ENCODE measurements around the gene DPYD. TPM values are rescaled to one million over a fixed set of nuclear protein-coding genes. Genes with fewer than 3 reads are reported as not detected.
A peak's percentile ranks its signal among the peaks of the same experiment; 100 is the strongest.

Gene DPYD
- total RNA-seq, 4 donors from 2014 or later: 35.7 to 65.4 (median 43.7) TPM

DNA sequence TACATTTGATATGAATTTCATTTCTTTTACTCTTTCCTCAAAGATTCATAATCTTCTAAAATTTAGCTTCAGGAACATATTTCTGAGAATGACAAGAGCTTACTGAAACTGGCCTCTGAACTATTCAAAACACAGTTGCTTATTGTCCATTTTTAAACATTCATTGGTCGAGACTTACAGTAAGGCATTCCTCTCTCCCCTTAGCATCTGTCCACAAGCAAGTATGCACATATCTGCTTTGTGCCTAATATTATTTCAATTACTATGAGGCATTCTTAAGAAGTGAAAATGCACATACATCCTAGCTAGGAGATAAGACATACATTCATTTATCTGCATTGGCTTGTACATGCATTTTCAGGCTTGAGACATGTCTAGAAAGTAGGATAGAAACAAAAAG lies 710.5 kb downstream of the DPYD start:
- Histone ChIP-seq H3K4me1 (peaks cover 0 to 1% (median 0%) of the 10 kb centered on the region in 4 donors), H3K4me3 (no peak overlapping the region), H3K9me3 (no peaks in the 10 kb centered on the region), H3K27ac (no peak overlapping the region), H3K27me3 (no peaks in the 10 kb centered on the region), H3K36me3 (no peaks in the 10 kb centered on the region)
- TF ChIP-seq POLR2A (IDR thresholded peaks at IDR 0.05) (no peak), CTCF (IDR thresholded peaks at IDR 0.05) (no peak), EP300 (IDR thresholded peaks at IDR 0.05) (no peak)
- 38 to 44% methylated on average over 1 of the region's 1 CpG for WGBS, 2 donors
- DNase-seq (ENCODE audit: low spot score in 2 of 2): no peak

GRCh38 chr1:97209381-97209957 lies 711.4 kb downstream of the DPYD start:
- H3K4me3 ChIP-seq: no peak overlapping the region
- no peak for DNase-seq (ENCODE audit: low spot score in 2 of 2)
- H3K36me3 ChIP-seq: no peaks in the 10 kb centered on the region
- H3K27me3 ChIP-seq: no peaks in the 10 kb centered on the region
- 85 to 88% methylated on average over 3 of the region's 3 CpGs for WGBS, 2 donors
- peaks cover 0 to 10% (median 0%) of the 10 kb centered on the region in 4 donors for H3K4me1 ChIP-seq
- H3K27ac ChIP-seq: no peak overlapping the region
- no peaks in the 10 kb centered on the region for H3K9me3 ChIP-seq
- TF ChIP-seq EP300 (IDR thresholded peaks at IDR 0.05) (no peak), POLR2A (IDR thresholded peaks at IDR 0.05) (no peak), CTCF (IDR thresholded peaks at IDR 0.05) (no peak)

- DNase-seq (ENCODE audit: low spot score in 2 of 2): no peak
- Histone ChIP-seq H3K9me3 (no peaks in the 10 kb centered on the region), H3K4me3 (no peak overlapping the region), H3K4me1 (peaks cover 0 to 17% (median 0%) of the 10 kb centered on the region in 4 donors), H3K27ac (no peak overlapping the region), H3K27me3 (no peaks in the 10 kb centered on the region), H3K36me3 (no peaks in the 10 kb centered on the region)
- TF ChIP-seq CTCF (IDR thresholded peaks at IDR 0.05) (no peak), POLR2A (IDR thresholded peaks at IDR 0.05) (no peak), EP300 (IDR thresholded peaks at IDR 0.05) (no peak)
These were observed 713.0 kb downstream of the DPYD start for GRCh38 chr1:97207868-97208267.

GRCh38 chr1:97204468-97204867 lies 716.4 kb downstream of the DPYD start:
- H3K4me1 ChIP-seq: peaks cover 0 to 17% (median 0%) of the 10 kb centered on the region in 4 donors
- peak overlapping the region in 1 of 4 donors; percentile 29 for H3K27ac ChIP-seq
- no peaks in the 10 kb centered on the region for H3K36me3 ChIP-seq
- WGBS, 2 donors: 41 to 47% methylated on average over 1 of the region's 1 CpG
- DNase-seq (ENCODE audit: low spot score in 2 of 2): no peak
- H3K27me3 ChIP-seq: no peaks in the 10 kb centered on the region
- TF ChIP-seq POLR2A (IDR thresholded peaks at IDR 0.05): no peak
- no peak for TF ChIP-seq CTCF (IDR thresholded peaks at IDR 0.05)
- no peak overlapping the region for H3K4me3 ChIP-seq
- H3K9me3 ChIP-seq: no peaks in the 10 kb centered on the region

GRCh38 chr1:97202481-97203380 lies 718.1 kb downstream of the DPYD start:
- 70 to 76% methylated on average over 5 of the region's 5 CpGs for WGBS, 2 donors
- TF ChIP-seq POLR2A (IDR thresholded peaks at IDR 0.05) (no peak), CTCF (IDR thresholded peaks at IDR 0.05) (no peak), EP300 (IDR thresholded peaks at IDR 0.05) (no peak)
- Histone ChIP-seq H3K27me3 (no peaks in the 10 kb centered on the region), H3K36me3 (no peaks in the 10 kb centered on the region), H3K27ac (no peak overlapping the region), H3K4me3 (no peak overlapping the region), H3K4me1 (peaks cover 0 to 17% (median 0%) of the 10 kb centered on the region in 4 donors), H3K9me3 (no peaks in the 10 kb centered on the region)
- no peak for DNase-seq (ENCODE audit: low spot score in 2 of 2)

Data from tibial nerve (tissue), 4 donors.